Measurements from ENCODE around the gene FYCO1. TPM values are rescaled to one million over a fixed set of nuclear protein-coding genes. Genes with fewer than 3 reads are reported as not detected.

Gene FYCO1
- total RNA-seq, 3 donors from 2014 or later (not counting 1 experiment from before 2014, with no cell fraction given), result 23.0 to 28.4 (median 27.5) TPM

DNA sequence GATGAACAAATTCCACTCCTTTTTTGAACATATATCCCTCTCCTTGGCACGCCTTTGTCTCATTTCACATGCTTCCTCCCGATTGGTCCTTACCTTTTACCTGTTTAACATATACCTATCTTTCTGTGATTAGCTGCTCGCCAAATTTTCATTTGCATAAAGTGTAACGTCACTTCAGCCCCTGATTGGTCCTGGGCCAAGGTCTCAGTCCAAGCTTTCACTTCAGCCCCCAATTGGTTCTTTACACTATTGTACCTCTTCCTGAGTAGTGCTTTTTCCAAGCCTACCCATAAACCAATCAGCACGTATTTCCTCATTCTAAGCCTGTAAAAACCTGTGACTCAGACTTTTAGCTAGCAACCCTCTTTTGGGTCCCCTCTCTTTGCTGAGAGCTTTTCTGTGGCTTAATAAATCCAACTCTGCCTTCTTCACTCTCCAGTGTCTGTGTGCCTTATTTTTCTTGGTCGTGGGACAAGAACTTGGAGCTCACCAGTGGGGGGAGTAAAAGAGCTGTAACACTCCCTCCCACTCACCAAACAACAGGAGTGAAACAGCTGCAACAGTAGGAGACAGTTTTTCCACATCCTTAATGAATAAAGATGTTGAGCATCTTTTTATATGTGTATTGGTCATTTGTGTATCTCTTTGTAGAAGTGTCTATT, 32.2 kb upstream of the FYCO1 start:
- intact Hi-C loops (cut with micrococcal nuclease), result no loop called here
- Mint-ChIP-seq H3K27me3 (ENCODE audit: low read depth in 2 of 2) (peaks cover 11 to 15% of the 10 kb centered on the region in 2 donors), H3K36me3 (no peaks in the 10 kb centered on the region), H3K9me3 (peaks cover 0 to 3% of the 10 kb centered on the region in 2 donors), H3K4me3 (no peak overlapping the region), H3K27ac (no peak overlapping the region), H3K4me1 (no peaks in the 10 kb centered on the region)
- Histone ChIP-seq H3K27ac (ENCODE audit: low read length) (no peak overlapping the region), H3K4me3 (ENCODE audit: low read length) (no peak overlapping the region), H3K27me3 (ENCODE audit: control insufficient read depth, insufficient read depth, low read length) (no peaks in the 10 kb centered on the region), H3K9me3 (ENCODE audit: control insufficient read depth, insufficient read depth, low read length) (peaks cover 11% of the 10 kb centered on the region), H3K4me1 (ENCODE audit: control insufficient read depth, insufficient read depth, low read length) (no peaks in the 10 kb centered on the region), H3K36me3 (ENCODE audit: control insufficient read depth, insufficient read depth, low read length) (no peaks in the 10 kb centered on the region)
- no peak for ATAC-seq
- 94% methylated on average over 5 of the region's 6 CpGs for WGBS (ENCODE audit: insufficient coverage)
- TF ChIP-seq, protein P1, sequence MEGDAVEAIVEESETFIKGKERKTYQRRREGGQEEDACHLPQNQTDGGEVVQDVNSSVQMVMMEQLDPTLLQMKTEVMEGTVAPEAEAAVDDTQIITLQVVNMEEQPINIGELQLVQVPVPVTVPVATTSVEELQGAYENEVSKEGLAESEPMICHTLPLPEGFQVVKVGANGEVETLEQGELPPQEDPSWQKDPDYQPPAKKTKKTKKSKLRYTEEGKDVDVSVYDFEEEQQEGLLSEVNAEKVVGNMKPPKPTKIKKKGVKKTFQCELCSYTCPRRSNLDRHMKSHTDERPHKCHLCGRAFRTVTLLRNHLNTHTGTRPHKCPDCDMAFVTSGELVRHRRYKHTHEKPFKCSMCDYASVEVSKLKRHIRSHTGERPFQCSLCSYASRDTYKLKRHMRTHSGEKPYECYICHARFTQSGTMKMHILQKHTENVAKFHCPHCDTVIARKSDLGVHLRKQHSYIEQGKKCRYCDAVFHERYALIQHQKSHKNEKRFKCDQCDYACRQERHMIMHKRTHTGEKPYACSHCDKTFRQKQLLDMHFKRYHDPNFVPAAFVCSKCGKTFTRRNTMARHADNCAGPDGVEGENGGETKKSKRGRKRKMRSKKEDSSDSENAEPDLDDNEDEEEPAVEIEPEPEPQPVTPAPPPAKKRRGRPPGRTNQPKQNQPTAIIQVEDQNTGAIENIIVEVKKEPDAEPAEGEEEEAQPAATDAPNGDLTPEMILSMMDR (IDR thresholded peaks at IDR 0.05), result no peak
- no peak for DNase-seq

DNA sequence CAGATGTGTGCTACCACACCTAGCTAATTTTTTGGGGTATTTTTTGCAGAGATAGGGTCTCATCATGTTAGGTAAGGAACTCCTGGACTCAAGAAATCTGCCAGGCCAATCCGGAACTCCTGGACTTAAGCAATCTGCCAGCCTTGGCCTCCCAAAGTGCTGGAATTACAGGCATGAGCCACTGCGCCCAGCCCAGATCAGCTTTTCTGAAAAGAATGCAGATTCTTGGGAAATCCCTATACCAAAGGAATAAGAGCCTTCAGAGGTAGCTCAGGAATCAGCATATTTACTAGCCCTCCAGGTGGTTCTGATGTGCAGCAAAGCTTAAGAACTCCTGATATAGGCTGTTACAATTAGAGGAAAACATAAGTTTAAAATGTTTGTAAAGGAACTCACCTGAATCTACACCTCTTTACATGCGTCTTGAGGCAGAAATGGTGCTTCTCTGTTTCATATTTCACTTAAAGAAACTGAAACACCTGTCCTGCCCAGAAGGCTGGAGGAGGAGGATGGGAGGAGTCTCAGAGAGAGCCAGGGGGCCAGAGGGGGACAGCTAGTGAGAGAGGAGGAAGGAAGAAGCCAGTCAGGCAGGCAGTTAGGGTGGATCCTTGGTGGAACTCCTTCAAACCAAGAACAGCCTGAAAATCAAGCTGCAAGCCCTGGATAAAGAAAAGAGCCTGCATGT, 31.5 kb upstream of the FYCO1 start, which contains the start of gene XCR1:
TSS of gene XCR1 (minus strand) at position 463 of the 685 bp plus-strand sequence. CDS start 5,536 bp downstream, outside the sequence.
- Histone ChIP-seq H3K4me3 (ENCODE audit: low read length) (no peak within 1 kb of the TSS), H3K9me3 (ENCODE audit: control insufficient read depth, insufficient read depth, low read length) (peaks cover 11% of the 10 kb centered on the region), H3K27ac (ENCODE audit: low read length) (no peak within 1 kb of the TSS), H3K4me1 (ENCODE audit: control insufficient read depth, insufficient read depth, low read length) (no peaks in the 10 kb centered on the region), H3K27me3 (ENCODE audit: control insufficient read depth, insufficient read depth, low read length) (no peaks in the 10 kb centered on the region), H3K36me3 (ENCODE audit: control insufficient read depth, insufficient read depth, low read length) (no peaks in the 10 kb centered on the region)
- DNase-seq (no peak), ATAC-seq (no peak)
- 100% methylated on average over 2 of the region's 3 CpGs for WGBS (ENCODE audit: insufficient coverage)
- Mint-ChIP-seq H3K27ac (no peak within 1 kb of the TSS), H3K9me3 (peaks cover 0 to 3% of the 10 kb centered on the region in 2 donors), H3K36me3 (no peaks in the 10 kb centered on the region), H3K4me1 (no peaks in the 10 kb centered on the region), H3K27me3 (ENCODE audit: low read depth in 2 of 2) (peaks cover 13 to 22% of the 10 kb centered on the region in 2 donors), H3K4me3 (no peak within 1 kb of the TSS)
- intact Hi-C loops (cut with micrococcal nuclease), result no loop called here
- TF ChIP-seq, protein P1 (IDR thresholded peaks at IDR 0.05), result no peak

DNA sequence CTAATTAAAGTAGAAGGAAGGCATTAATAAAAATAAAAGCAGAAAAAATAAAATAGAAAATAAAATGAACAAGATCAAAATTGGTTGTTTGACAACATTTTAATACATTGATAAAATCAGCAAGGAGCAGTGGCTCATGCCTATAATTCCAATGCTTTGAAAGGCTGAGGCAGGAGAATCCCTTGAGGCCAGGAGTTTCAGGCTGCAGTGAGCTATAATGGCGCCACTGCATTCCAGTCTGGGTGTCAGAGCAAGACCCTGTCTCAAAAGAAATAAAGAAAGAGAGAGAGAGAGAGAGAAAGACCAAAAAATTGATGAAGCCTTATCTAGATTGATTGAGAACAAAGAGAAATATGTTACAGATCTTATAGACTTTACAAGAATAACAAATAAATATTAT, 29.5 kb upstream of the FYCO1 start:
- H3K4me3 Mint-ChIP-seq, result no peak overlapping the region
- H3K36me3 Mint-ChIP-seq, result no peaks in the 10 kb centered on the region
- no peak overlapping the region for H3K27ac Mint-ChIP-seq
- H3K9me3 ChIP-seq (ENCODE audit: control insufficient read depth, insufficient read depth, low read length), result peaks cover 3% of the 10 kb centered on the region
- no peaks in the 10 kb centered on the region for H3K27me3 ChIP-seq (ENCODE audit: control insufficient read depth, insufficient read depth, low read length)
- intact Hi-C loops (cut with micrococcal nuclease), result no loop called here
- H3K36me3 ChIP-seq (ENCODE audit: control insufficient read depth, insufficient read depth, low read length), result no peaks in the 10 kb centered on the region
- no peak overlapping the region for H3K27ac ChIP-seq (ENCODE audit: low read length)
- peaks cover 0 to 3% of the 10 kb centered on the region in 2 donors for H3K9me3 Mint-ChIP-seq
- H3K4me1 Mint-ChIP-seq, result peaks cover 0 to 6% of the 10 kb centered on the region in 2 donors
- no peaks in the 10 kb centered on the region for H3K4me1 ChIP-seq (ENCODE audit: control insufficient read depth, insufficient read depth, low read length)
- no peak for ATAC-seq
- H3K27me3 Mint-ChIP-seq (ENCODE audit: low read depth in 2 of 2), result peaks cover 22 to 43% of the 10 kb centered on the region in 2 donors
- TF ChIP-seq, protein P1 (IDR thresholded peaks at IDR 0.05), result no peak
- no peak for DNase-seq
- 83% methylated on average over 1 of the region's 1 CpG for WGBS (ENCODE audit: insufficient coverage)
- H3K4me3 ChIP-seq (ENCODE audit: low read length), result no peak overlapping the region

Data from natural killer cell (primary cell).